ENCODE results near the gene SHTN1. TPM values are rescaled to one million over a fixed set of nuclear protein-coding genes. Genes with fewer than 3 reads are reported as not detected.

The SHTN1 gene
- total RNA-seq, 1 donor from 2014 or later = 26.1 TPM

- H3K27ac Mint-ChIP-seq (ENCODE audit: unreplicated experiment) = no peak overlapping the region
- peaks cover 4% of the 10 kb centered on the region for H3K36me3 Mint-ChIP-seq (ENCODE audit: unreplicated experiment)
- no peaks in the 10 kb centered on the region for H3K27me3 Mint-ChIP-seq (ENCODE audit: unreplicated experiment)
- TF ChIP-seq CTCF (IDR thresholded peaks at IDR 0.05) = no peak
- no peak for DNase-seq (ENCODE audit: extremely low spot score, unreplicated experiment)
- no peak overlapping the region for H3K4me3 Mint-ChIP-seq (ENCODE audit: unreplicated experiment)
- H3K9me3 Mint-ChIP-seq (ENCODE audit: unreplicated experiment) = no peaks in the 10 kb centered on the region
- peaks cover 20% of the 10 kb centered on the region for H3K4me1 Mint-ChIP-seq (ENCODE audit: unreplicated experiment)
Measured at GRCh38 chr10:117002206-117002605, 2.8 kb downstream of the SHTN1 start.

- H3K9me3 Mint-ChIP-seq (ENCODE audit: unreplicated experiment) = no peaks in the 10 kb centered on the region
- H3K4me3 Mint-ChIP-seq (ENCODE audit: unreplicated experiment) = no peak overlapping the region
- peaks cover 20% of the 10 kb centered on the region for H3K4me1 Mint-ChIP-seq (ENCODE audit: unreplicated experiment)
- DNase-seq (ENCODE audit: extremely low spot score, unreplicated experiment) = no peak
- H3K36me3 Mint-ChIP-seq (ENCODE audit: unreplicated experiment) = peaks cover 4% of the 10 kb centered on the region
- no peaks in the 10 kb centered on the region for H3K27me3 Mint-ChIP-seq (ENCODE audit: unreplicated experiment)
- TF ChIP-seq CTCF (IDR thresholded peaks at IDR 0.05) = no peak
- no peak overlapping the region for H3K27ac Mint-ChIP-seq (ENCODE audit: unreplicated experiment)
Measured at GRCh38 chr10:117001144-117001543, 3.8 kb downstream of the SHTN1 start.

- Mint-ChIP-seq H3K4me1 (ENCODE audit: unreplicated experiment) (peaks cover 16% of the 10 kb centered on the region), H3K9me3 (ENCODE audit: unreplicated experiment) (no peaks in the 10 kb centered on the region), H3K4me3 (ENCODE audit: unreplicated experiment) (no peak overlapping the region), H3K36me3 (ENCODE audit: unreplicated experiment) (peaks cover 4% of the 10 kb centered on the region), H3K27me3 (ENCODE audit: unreplicated experiment) (no peaks in the 10 kb centered on the region), H3K27ac (ENCODE audit: unreplicated experiment) (no peak overlapping the region)
- no peak for DNase-seq (ENCODE audit: extremely low spot score, unreplicated experiment)
- TF ChIP-seq CTCF (IDR thresholded peaks at IDR 0.05) = no peak
Measured at GRCh38 chr10:117000580-117000979, 4.4 kb downstream of the SHTN1 start.

GRCh38 chr10:116998172-116998571 is 6.8 kb downstream of the SHTN1 start:
- Mint-ChIP-seq H3K27ac (ENCODE audit: unreplicated experiment) (no peak overlapping the region), H3K36me3 (ENCODE audit: unreplicated experiment) (peaks cover 4% of the 10 kb centered on the region), H3K27me3 (ENCODE audit: unreplicated experiment) (no peaks in the 10 kb centered on the region), H3K4me1 (ENCODE audit: unreplicated experiment) (peaks cover 5% of the 10 kb centered on the region), H3K9me3 (ENCODE audit: unreplicated experiment) (no peaks in the 10 kb centered on the region), H3K4me3 (ENCODE audit: unreplicated experiment) (no peak overlapping the region)
- TF ChIP-seq CTCF (IDR thresholded peaks at IDR 0.05) = no peak
- DNase-seq (ENCODE audit: extremely low spot score, unreplicated experiment) = no peak

- Mint-ChIP-seq H3K4me3 (ENCODE audit: unreplicated experiment) (no peak overlapping the region), H3K36me3 (ENCODE audit: unreplicated experiment) (peaks cover 4% of the 10 kb centered on the region), H3K4me1 (ENCODE audit: unreplicated experiment) (peaks cover 5% of the 10 kb centered on the region), H3K27ac (ENCODE audit: unreplicated experiment) (no peak overlapping the region), H3K9me3 (ENCODE audit: unreplicated experiment) (no peaks in the 10 kb centered on the region), H3K27me3 (ENCODE audit: unreplicated experiment) (no peaks in the 10 kb centered on the region)
- DNase-seq (ENCODE audit: extremely low spot score, unreplicated experiment) = no peak
- no peak for TF ChIP-seq CTCF (IDR thresholded peaks at IDR 0.05)
Measured at GRCh38 chr10:116997015-116997414, 8.0 kb downstream of the SHTN1 start.

Data from osteocyte (in vitro differentiated cells).